Large intestine (tissue), 3 donors: ENCODE data around the gene SLC5A11. TPM values are rescaled to one million over a fixed set of nuclear protein-coding genes. Genes with fewer than 3 reads are reported as not detected.
"Not testable (repeated sequence)": the region's sequence is repeated elsewhere in the genome, so short reads cannot be mapped to it uniquely, and the experiment has no call there.

Source experiments
- DNase-seq, 2 donors: peaks; one replicate each; pipeline versions ENCODE4 v3.0.0 to v3.0.0-alpha.2; 2013
- H3K27ac ChIP-seq: one replicate; pipeline ENCODE4 v1.5.1; 2013; ENCODE audit warnings: low read length
- H3K27me3 ChIP-seq: 2 replicates; pipeline ENCODE4 v1.6.1; 2013; ENCODE audit warnings: low read length; ENCODE audit not compliant: control insufficient read depth, insufficient read depth
- H3K36me3 ChIP-seq: 2 replicates; pipeline ENCODE4 v1.6.1; 2013; ENCODE audit warnings: low read length; ENCODE audit not compliant: control insufficient read depth, insufficient read depth
- H3K4me1 ChIP-seq: one replicate; pipeline ENCODE4 v1.6.1; 2013; ENCODE audit warnings: low read length; ENCODE audit not compliant: control insufficient read depth, insufficient read depth
- H3K4me3 ChIP-seq: one replicate; pipeline ENCODE4 v1.5.1; 2013; ENCODE audit warnings: low read length
- H3K9me3 ChIP-seq: one replicate; pipeline ENCODE4 v1.6.1; 2013; ENCODE audit warnings: mild to moderate bottlenecking, low read depth, low read length, moderate library complexity; ENCODE audit not compliant: control insufficient read depth
- WGBS: methylation state at CpG from one replicate; pipeline ENCODE4 v1.1.5; 2013; ENCODE audit warnings: low lambda C conversion rate; ENCODE audit not compliant: insufficient coverage; 5-methylcytosine and 5-hydroxymethylcytosine counted together
- polyA plus RNA-seq: library from polyadenylated mRNA; unstranded; fragments of 120-200 nt; gene quantifications from one replicate; pipeline ENCODE4 v1.2.1, GENCODE V29; 2013

Gene SLC5A11
- polyA plus RNA-seq, 1 donor, result 10.0 TPM

GRCh38 chr16:24834459-24835335 lies 11.1 kb upstream of the SLC5A11 start:
- DNase-seq, result peak; percentile 59 to 79
- no peaks in the 10 kb centered on the region for H3K36me3 ChIP-seq
- peaks cover 15% of the 10 kb centered on the region for H3K4me1 ChIP-seq
- H3K9me3 ChIP-seq, result no peaks in the 10 kb centered on the region
- no peaks in the 10 kb centered on the region for H3K27me3 ChIP-seq
- WGBS, result 80% methylated on average over 2 of the region's 7 CpGs
- H3K27ac ChIP-seq, result no peak overlapping the region
- H3K4me3 ChIP-seq, result no peak overlapping the region

GRCh38 chr16:24836836-24837235 lies 8.9 kb upstream of the SLC5A11 start:
- no peaks in the 10 kb centered on the region for H3K36me3 ChIP-seq
- peaks cover 16% of the 10 kb centered on the region for H3K4me1 ChIP-seq
- no peaks in the 10 kb centered on the region for H3K27me3 ChIP-seq
- no CpG with 5 or more reads among the region's 6 CpGs for WGBS
- H3K4me3 ChIP-seq, result no peak overlapping the region
- H3K9me3 ChIP-seq, result no peaks in the 10 kb centered on the region
- no peak for DNase-seq
- no peak overlapping the region for H3K27ac ChIP-seq

GRCh38 chr16:24837969-24838368 lies 7.8 kb upstream of the SLC5A11 start:
- no peak overlapping the region for H3K27ac ChIP-seq
- no peaks in the 10 kb centered on the region for H3K36me3 ChIP-seq
- H3K4me1 ChIP-seq, result peaks cover 16% of the 10 kb centered on the region
- H3K9me3 ChIP-seq, result no peaks in the 10 kb centered on the region
- no CpG with 5 or more reads among the region's 9 CpGs for WGBS
- H3K27me3 ChIP-seq, result no peaks in the 10 kb centered on the region
- no peak for DNase-seq
- no peak overlapping the region for H3K4me3 ChIP-seq

- Histone ChIP-seq H3K9me3 (no peaks in the 10 kb centered on the region), H3K27ac (peak overlapping the region; percentile 65), H3K27me3 (no peaks in the 10 kb centered on the region), H3K36me3 (no peaks in the 10 kb centered on the region), H3K4me1 (peaks cover 16% of the 10 kb centered on the region), H3K4me3 (peak overlapping the region; percentile 8)
- no CpG with 5 or more reads among the region's 5 CpGs for WGBS
- DNase-seq, result peak; percentile 38 to 74
Measured at GRCh38 chr16:24838554-24839266, 7.1 kb upstream of the SLC5A11 start.

- H3K27me3 ChIP-seq, result no peaks in the 10 kb centered on the region
- H3K36me3 ChIP-seq, result no peaks in the 10 kb centered on the region
- peak overlapping the region; percentile 65 for H3K27ac ChIP-seq
- H3K9me3 ChIP-seq, result no peaks in the 10 kb centered on the region
- DNase-seq, result peak in 1 of 2 donors; percentile 45
- WGBS, result 20% methylated on average over 1 of the region's 7 CpGs
- H3K4me3 ChIP-seq, result peak overlapping the region; percentile 8
- peaks cover 23% of the 10 kb centered on the region for H3K4me1 ChIP-seq
Measured at GRCh38 chr16:24839347-24839972, 6.3 kb upstream of the SLC5A11 start.

- Histone ChIP-seq H3K27me3 (no peaks in the 10 kb centered on the region), H3K27ac (no peak overlapping the region), H3K4me1 (peaks cover 41% of the 10 kb centered on the region), H3K4me3 (no peak overlapping the region), H3K36me3 (no peaks in the 10 kb centered on the region), H3K9me3 (no peaks in the 10 kb centered on the region)
- no peak for DNase-seq
Measured at GRCh38 chr16:24841291-24841690, 4.5 kb upstream of the SLC5A11 start.

GRCh38 chr16:24844101-24845030 lies 1.4 kb upstream of the SLC5A11 start:
- Histone ChIP-seq H3K36me3 (no peaks in the 10 kb centered on the region), H3K4me1 (peaks cover 43% of the 10 kb centered on the region), H3K4me3 (no peak overlapping the region), H3K9me3 (no peaks in the 10 kb centered on the region), H3K27me3 (no peaks in the 10 kb centered on the region), H3K27ac (peak overlapping the region; percentile 59)
- DNase-seq, result peak; percentile 77 to 87
- no CpG with 5 or more reads among the region's 17 CpGs for whole genome bisulfite sequencing

- H3K4me3 ChIP-seq, H3K36me3 ChIP-seq, DNase-seq, H3K9me3 ChIP-seq, H3K27me3 ChIP-seq: not testable (repeated sequence)
- Histone ChIP-seq H3K27ac (peak overlapping the region; percentile 59), H3K4me1 (peaks cover 38% of the 10 kb centered on the region)
- WGBS, result no CpG with 5 or more reads among the region's 2 CpGs
Measured at GRCh38 chr16:24845031-24845365, 765 bp upstream of the SLC5A11 start.

- peak; percentile 88 to 93 for DNase-seq
- Histone ChIP-seq H3K36me3 (no peaks in the 10 kb centered on the region), H3K27me3 (no peaks in the 10 kb centered on the region), H3K9me3 (no peaks in the 10 kb centered on the region), H3K4me1 (peaks cover 38% of the 10 kb centered on the region), H3K4me3 (no peak overlapping the region), H3K27ac (peak overlapping the region; percentile 84)
- no CpG with 5 or more reads among the region's 8 CpGs for WGBS
Measured at GRCh38 chr16:24846548-24847357, 990 bp downstream of the SLC5A11 start.
